ENCODE measurements around the gene UCN2.

DNA sequence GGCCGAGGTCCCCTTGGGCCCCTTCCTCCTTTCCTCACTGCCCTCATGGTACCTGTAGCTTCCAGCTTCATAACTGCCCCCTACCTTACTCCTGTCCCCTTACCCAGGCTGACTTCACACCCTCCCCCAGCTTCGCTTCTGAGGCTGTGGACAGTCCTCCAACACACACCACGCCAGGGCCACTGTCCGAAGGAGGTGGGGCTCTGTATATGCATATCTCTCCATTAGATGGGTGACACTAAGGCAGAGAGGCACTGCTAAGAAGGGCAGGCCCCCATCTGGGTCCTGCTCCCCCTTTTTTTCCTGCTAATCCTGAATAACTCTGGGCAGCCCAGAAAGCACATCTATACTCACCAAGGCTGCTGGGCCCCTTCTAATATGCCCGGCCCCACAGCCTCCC lies 32.6 kb upstream of the UCN2 start:
- TF ChIP-seq POLR2AphosphoS5 (IDR thresholded peaks at IDR 0.05; ENCODE audit: low read depth, low read length): no peak
- no peak for TF ChIP-seq POLR2A (IDR thresholded peaks at IDR 0.05; ENCODE audit: low read depth, low read length)
- no peak for TF ChIP-seq TAF1 (IDR thresholded peaks at IDR 0.05; ENCODE audit: borderline replicate concordance, low read depth, low read length)
